ENCODE measurements around the gene TPRG1L.

The TPRG1L gene

GRCh38 chr1:3594706-3595377, 30.0 kb upstream of the TPRG1L start:
- no peak for DNase-seq

- DNase-seq, result no peak
Measured at GRCh38 chr1:3595949-3596348, 28.9 kb upstream of the TPRG1L start.

GRCh38 chr1:3596663-3597598, 27.9 kb upstream of the TPRG1L start:
- DNase-seq, result no peak

- DNase-seq, result no peak
Measured at GRCh38 chr1:3597599-3597964, 27.2 kb upstream of the TPRG1L start.

- no peak for DNase-seq
Measured at GRCh38 chr1:3598051-3598491, 26.7 kb upstream of the TPRG1L start.

- no peak for DNase-seq
Measured at GRCh38 chr1:3598522-3599285, 26.1 kb upstream of the TPRG1L start.

- DNase-seq, result no peak
Measured at GRCh38 chr1:3599286-3599811, 25.5 kb upstream of the TPRG1L start.

GRCh38 chr1:3599816-3600215, 25.0 kb upstream of the TPRG1L start:
- no peak for DNase-seq

- DNase-seq, result no peak
Measured at GRCh38 chr1:3600354-3600753, 24.5 kb upstream of the TPRG1L start.

- DNase-seq, result no peak
Measured at GRCh38 chr1:3601743-3602142, 23.1 kb upstream of the TPRG1L start.

GRCh38 chr1:3602375-3602774, 22.4 kb upstream of the TPRG1L start:
- no peak for DNase-seq

- DNase-seq, result no peak
Measured at GRCh38 chr1:3603156-3603555, 21.7 kb upstream of the TPRG1L start.

- no peak for DNase-seq
Measured at GRCh38 chr1:3603571-3604467, 21.0 kb upstream of the TPRG1L start.

GRCh38 chr1:3604468-3604974, 20.3 kb upstream of the TPRG1L start:
- DNase-seq, result no peak

GRCh38 chr1:3604997-3605823, 19.6 kb upstream of the TPRG1L start:
- DNase-seq, result no peak

GRCh38 chr1:3606779-3607702, 17.8 kb upstream of the TPRG1L start:
- no peak for DNase-seq

GRCh38 chr1:3607703-3608065, 17.1 kb upstream of the TPRG1L start:
- no peak for DNase-seq

- no peak for DNase-seq
Measured at GRCh38 chr1:3608154-3608553, 16.7 kb upstream of the TPRG1L start.

GRCh38 chr1:3609016-3609768, 15.6 kb upstream of the TPRG1L start:
- DNase-seq, result no peak
